ENCODE results near the gene CLIP2. TPM values are rescaled to one million over a fixed set of nuclear protein-coding genes. Genes with fewer than 3 reads are reported as not detected.
"Not testable (repeated sequence)": the region's sequence is repeated elsewhere in the genome, so short reads cannot be mapped to it uniquely, and the experiment has no call there.

Gene CLIP2
- total RNA-seq, 1 donor from 2014 or later = 14.5 TPM

- DNase-seq (ENCODE audit: low read depth) = no peak
Observed at GRCh38 chr7:74428023-74428422, 138.8 kb downstream of the CLIP2 start.

- DNase-seq (ENCODE audit: low read depth) = peak; percentile 78
Observed at GRCh38 chr7:74429153-74429747, 140.0 kb downstream of the CLIP2 start.

GRCh38 chr7:74430409-74430808, 141.2 kb downstream of the CLIP2 start:
- not testable (repeated sequence) for DNase-seq (ENCODE audit: low read depth)

- no peak for DNase-seq (ENCODE audit: low read depth)
Observed at GRCh38 chr7:74430961-74431466, 141.8 kb downstream of the CLIP2 start.

GRCh38 chr7:74437291-74437571, 148.0 kb downstream of the CLIP2 start:
- DNase-seq (ENCODE audit: low read depth) = not testable (repeated sequence)

GRCh38 chr7:74438327-74438726, 149.1 kb downstream of the CLIP2 start:
- DNase-seq (ENCODE audit: low read depth) = no peak

- DNase-seq (ENCODE audit: low read depth) = no peak
Observed at GRCh38 chr7:74439541-74439940, 150.3 kb downstream of the CLIP2 start.

GRCh38 chr7:74440143-74440542, 150.9 kb downstream of the CLIP2 start:
- DNase-seq (ENCODE audit: low read depth) = not testable (repeated sequence)

GRCh38 chr7:74441801-74442200, 152.6 kb downstream of the CLIP2 start:
- DNase-seq (ENCODE audit: low read depth) = no peak

GRCh38 chr7:74443543-74444247, 154.5 kb downstream of the CLIP2 start:
- no peak for DNase-seq (ENCODE audit: low read depth)

GRCh38 chr7:74449144-74449543, 159.9 kb downstream of the CLIP2 start:
- no peak for DNase-seq (ENCODE audit: low read depth)

- peak; percentile 77 for DNase-seq (ENCODE audit: low read depth)
Observed at GRCh38 chr7:74449809-74450397, 160.7 kb downstream of the CLIP2 start.

GRCh38 chr7:74452748-74453321, 163.6 kb downstream of the CLIP2 start:
- peak; percentile 69 for DNase-seq (ENCODE audit: low read depth)

GRCh38 chr7:74453322-74454011, 164.3 kb downstream of the CLIP2 start, which contains the start of gene GTF2IRD1:
Gene GTF2IRD1 (plus strand): TSS chr7:74453906. CDS start chr7:74508081, 54,175 bp downstream.
- DNase-seq (ENCODE audit: low read depth) = peak; percentile 89

GRCh38 chr7:74454021-74454924, 165.1 kb downstream of the CLIP2 start:
- peak; percentile 62 for DNase-seq (ENCODE audit: low read depth)

- no peak for DNase-seq (ENCODE audit: low read depth)
Observed at GRCh38 chr7:74454925-74455288, 165.7 kb downstream of the CLIP2 start.

GRCh38 chr7:74455291-74455804, 166.1 kb downstream of the CLIP2 start:
- no peak for DNase-seq (ENCODE audit: low read depth)

Measured in myocyte (in vitro differentiated cells).